OCI-LY7 (cell line): Measurements from ENCODE around the gene OGT. TPM values are rescaled to one million over a fixed set of nuclear protein-coding genes. Genes with fewer than 3 reads are reported as not detected.

Source experiments
- BruUV-seq: library from RNA; stranded (reverse); fragments of 400-500 nt; replicated peaks from 2 replicates; lab custom pipeline; 2021; lab: Mats Ljungman, UMichigan
- CTCF ChIA-PET: fragments of 300-600 bp; sonication (Branson Sonifier 250); formaldehyde crosslinking; loops from one replicate; lab custom pipeline; 2022; ENCODE audit warnings: antibody characterized with exemption; ENCODE audit not compliant: unreplicated experiment; lab: Charles Lee
- POLR2A ChIA-PET: fragments of 300-600 bp; sonication (Branson Sonifier 250); formaldehyde crosslinking; loops from one replicate; lab custom pipeline; 2022; ENCODE audit warnings: antibody characterized with exemption; lab: Charles Lee
- DNase-seq: peaks from one replicate; pipeline ENCODE4 v3.0.0-alpha.2; 2015; ENCODE audit warnings: low spot score
- H2AFZ ChIP-seq: fragments of 200-600 bp; sonication (generic), shearing (Covaris generic); 2 replicates; pipeline ENCODE4 v1.6.1; 2014; ENCODE audit warnings: mild to moderate bottlenecking, antibody characterized with exemption, low read length, moderate library complexity
- H3K27ac ChIP-seq: fragments of 200-600 bp; sonication (generic); 2 replicates; pipeline ENCODE4 v1.5.1; 2014; ENCODE audit warnings: mixed run types, low read depth, mild to moderate bottlenecking, moderate library complexity, low read length, inconsistent platforms; ENCODE audit not compliant: poor library complexity, severe bottlenecking
- H3K36me3 ChIP-seq: fragments of 200-600 bp; sonication (generic); 2 replicates; pipeline ENCODE4 v1.6.1; 2014; ENCODE audit warnings: mild to moderate bottlenecking, antibody characterized with exemption, low read length, moderate library complexity, mixed read lengths; ENCODE audit not compliant: insufficient read depth
- H3K4me1 ChIP-seq: fragments of 200-600 bp; sonication (generic); 2 replicates; pipeline ENCODE4 v1.5.1; 2014; ENCODE audit warnings: mild to moderate bottlenecking, low read length; ENCODE audit not compliant: insufficient read depth, poor library complexity, severe bottlenecking
- H3K4me2 ChIP-seq: fragments of 200-600 bp; sonication (generic); 2 replicates; pipeline ENCODE4 v1.6.1; 2014; ENCODE audit warnings: mild to moderate bottlenecking, low read length
- H3K4me3 ChIP-seq: fragments of 200-600 bp; sonication (generic); 2 replicates; pipeline ENCODE4 v1.5.1; 2014; ENCODE audit warnings: mild to moderate bottlenecking, low read depth, low read length; ENCODE audit not compliant: poor library complexity, severe bottlenecking
- H3K79me2 ChIP-seq: fragments of 200-600 bp; sonication (generic); 2 replicates; pipeline ENCODE4 v1.6.1; 2016; ENCODE audit warnings: low read depth, mild to moderate bottlenecking, low read length, moderate library complexity, mixed read lengths; ENCODE audit not compliant: insufficient read depth
- H3K9me2 ChIP-seq: fragments of 200-600 bp; sonication (generic); 2 replicates; pipeline ENCODE4 v1.6.1; 2016; ENCODE audit warnings: mild to moderate bottlenecking, low read length, mixed read lengths; ENCODE audit not compliant: insufficient read depth
- H3K9me3 ChIP-seq: fragments of 200-600 bp; sonication (generic); 2 replicates; pipeline ENCODE4 v1.6.1; 2014; ENCODE audit warnings: mild to moderate bottlenecking, mixed run types, low read length, mixed read lengths
- H4K20me1 ChIP-seq: fragments of 200-600 bp; sonication (generic); 2 replicates; pipeline ENCODE4 v1.6.1; 2014; ENCODE audit warnings: mild to moderate bottlenecking, antibody characterized with exemption, low read length, moderate library complexity, mixed read lengths; ENCODE audit not compliant: insufficient read depth
- CTCF ChIP-seq: fragments of 200-600 bp; sonication (generic); conservative IDR thresholded peaks from 2 replicates; pipeline ENCODE4 v1.5.1; 2014; ENCODE audit warnings: mild to moderate bottlenecking, antibody characterized with exemption, low read length, moderate library complexity, mixed read lengths
- EZH2phosphoT487 ChIP-seq: fragments of 200-600 bp; sonication (generic); IDR thresholded peaks from 2 replicates; pipeline ENCODE4 v1.6.1; 2018; ENCODE audit warnings: low read depth, borderline replicate concordance, mild to moderate bottlenecking, mixed run types, antibody characterized with exemption, low read length, moderate library complexity, mixed read lengths
- intact Hi-C: fragments of 100-400 bp; cut with micrococcal nuclease; formaldehyde crosslinking; loops from one replicate; pipeline ENCODE4 v1.10.0; 2022; ENCODE audit not compliant: unreplicated experiment
- total RNA-seq, 2 experiments: library from RNA; depleted of rRNA in 1 of 2; stranded (reverse); fragments of >200 nt in 1 of 2; shearing (Covaris generic) in 1 of 2; gene quantifications; 2 replicates each; pipeline ENCODE4 v1.2.3, GENCODE V29; 2014 to 2022

OGT gene
- total RNA-seq, 2 experiments from 2014 or later: 185 to 291 TPM

DNA sequence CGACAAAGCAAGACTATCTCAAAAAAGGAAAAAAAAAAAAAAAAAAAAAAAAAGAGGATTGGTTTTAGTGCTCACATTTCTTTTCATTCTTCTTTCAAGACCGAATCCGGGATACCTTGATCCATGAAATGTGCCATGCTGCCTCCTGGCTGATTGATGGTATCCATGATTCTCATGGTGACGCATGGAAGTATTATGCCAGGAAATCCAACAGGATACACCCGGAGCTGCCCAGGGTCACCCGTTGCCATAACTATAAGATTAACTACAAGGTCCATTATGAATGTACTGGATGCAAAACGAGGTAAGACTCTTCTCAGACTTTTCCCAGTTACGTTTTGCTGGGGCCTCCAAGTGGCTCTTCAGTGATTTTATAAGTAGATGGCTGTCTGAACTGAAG, 79.4 kb downstream of the OGT start:
- no peaks in the 10 kb centered on the region for H3K9me3 ChIP-seq
- H3K4me2 ChIP-seq: no peak overlapping the region
- H3K4me1 ChIP-seq: peaks cover 15% of the 10 kb centered on the region
- no peak overlapping the region for H3K27ac ChIP-seq
- ChIA-PET POLR2A (no interaction called here), CTCF (no interaction called here)
- H2AFZ ChIP-seq: no peak overlapping the region
- intact Hi-C loops: no loop called here
- H3K36me3 ChIP-seq: peaks cover 49% of the 10 kb centered on the region
- H3K4me3 ChIP-seq: no peak overlapping the region
- DNase-seq: no peak
- H4K20me1 ChIP-seq: no peaks in the 10 kb centered on the region
- TF ChIP-seq CTCF (no peak), EZH2phosphoT487 (no peak)
- BruUV-seq: no TSS peak
- H3K79me2 ChIP-seq: no peaks in the 10 kb centered on the region
- H3K9me2 ChIP-seq: no peaks in the 10 kb centered on the region

- ChIA-PET POLR2A (no interaction called here), CTCF (no interaction called here)
- Histone ChIP-seq H3K4me1 (peaks cover 25% of the 10 kb centered on the region), H4K20me1 (no peaks in the 10 kb centered on the region), H2AFZ (no peak overlapping the region), H3K27ac (no peak overlapping the region), H3K4me2 (no peak overlapping the region), H3K4me3 (no peak overlapping the region), H3K36me3 (peaks cover 30% of the 10 kb centered on the region), H3K79me2 (no peaks in the 10 kb centered on the region), H3K9me2 (no peaks in the 10 kb centered on the region), H3K9me3 (peaks cover under 1% of the 10 kb centered on the region; the same call in 1 of the 2 replicates)
- TF ChIP-seq CTCF: no peak
- no peak for TF ChIP-seq EZH2phosphoT487
- DNase-seq: no peak
- no TSS peak for BruUV-seq
- intact Hi-C loops: no loop called here
These were observed 82.2 kb downstream of the OGT start for GRCh38 chrX:71615056-71615455.

- peaks cover 34% of the 10 kb centered on the region for H3K4me1 ChIP-seq
- DNase-seq: no peak
- H3K4me3 ChIP-seq: no peak overlapping the region
- no peak overlapping the region for H3K27ac ChIP-seq
- no peak for TF ChIP-seq CTCF
- H4K20me1 ChIP-seq: no peaks in the 10 kb centered on the region
- intact Hi-C loops: no loop called here
- H2AFZ ChIP-seq: no peak overlapping the region
- no peaks in the 10 kb centered on the region for H3K9me2 ChIP-seq
- peaks cover 24% of the 10 kb centered on the region for H3K36me3 ChIP-seq
- no TSS peak for BruUV-seq
- H3K79me2 ChIP-seq: no peaks in the 10 kb centered on the region
- POLR2A ChIA-PET: no interaction called here
- H3K4me2 ChIP-seq: no peak overlapping the region
- H3K9me3 ChIP-seq: peaks cover 6% of the 10 kb centered on the region; the same call in 1 of the 2 replicates
- CTCF ChIA-PET: no interaction called here
These were observed 83.0 kb downstream of the OGT start for GRCh38 chrX:71615954-71616353.
